HG03520 (cell line): ENCODE measurements around the gene HTR2C.
"Not testable (repeated sequence)": the region's sequence is repeated elsewhere in the genome, so short reads cannot be mapped to it uniquely, and the experiment has no call there.

Experiments used
- ATAC-seq: cut with Tn5 transposase; IDR thresholded peaks from one replicate; pipeline ENCODE4 v1.9.1; 2021; ENCODE audit warnings: mild to moderate bottlenecking, moderate library complexity; ENCODE audit not compliant: unreplicated experiment

The HTR2C gene

DNA sequence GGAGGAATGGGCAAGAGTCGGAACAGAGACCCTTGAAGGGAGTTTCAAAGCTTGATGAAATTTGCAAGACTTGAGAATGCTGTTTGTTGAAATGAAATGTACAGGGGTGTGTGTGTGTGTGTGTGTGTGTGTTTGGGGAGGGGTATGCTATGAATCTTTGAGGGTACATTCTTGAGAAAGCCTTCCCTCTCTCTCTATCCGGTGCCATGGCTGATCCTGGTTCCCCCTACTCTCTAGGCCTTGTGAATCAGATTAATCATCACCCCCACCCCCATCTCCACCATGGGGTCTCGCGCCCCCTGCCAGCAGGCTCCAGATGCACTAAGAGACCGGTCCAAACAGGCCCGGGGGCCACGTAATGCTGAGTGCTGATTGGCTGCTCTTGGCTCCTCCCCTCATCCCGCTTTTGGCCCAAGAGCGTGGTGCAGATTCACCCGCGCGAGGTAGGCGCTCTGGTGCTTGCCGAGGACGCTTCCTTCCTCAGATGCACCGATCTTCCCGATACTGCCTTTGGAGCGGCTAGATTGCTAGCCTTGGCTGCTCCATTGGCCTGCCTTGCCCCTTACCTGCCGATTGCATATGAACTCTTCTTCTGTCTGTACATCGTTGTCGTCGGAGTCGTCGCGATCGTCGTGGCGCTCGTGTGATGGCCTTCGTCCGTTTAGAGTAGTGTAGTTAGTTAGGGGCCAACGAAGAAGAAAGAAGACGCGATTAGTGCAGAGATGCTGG, at the start of gene HTR2C:
HTR2C (plus strand) TSS at position 441 of the 729 bp plus-strand sequence. CDS start 142,851 bp downstream, outside the sequence.
- ATAC-seq, result no peak

DNA sequence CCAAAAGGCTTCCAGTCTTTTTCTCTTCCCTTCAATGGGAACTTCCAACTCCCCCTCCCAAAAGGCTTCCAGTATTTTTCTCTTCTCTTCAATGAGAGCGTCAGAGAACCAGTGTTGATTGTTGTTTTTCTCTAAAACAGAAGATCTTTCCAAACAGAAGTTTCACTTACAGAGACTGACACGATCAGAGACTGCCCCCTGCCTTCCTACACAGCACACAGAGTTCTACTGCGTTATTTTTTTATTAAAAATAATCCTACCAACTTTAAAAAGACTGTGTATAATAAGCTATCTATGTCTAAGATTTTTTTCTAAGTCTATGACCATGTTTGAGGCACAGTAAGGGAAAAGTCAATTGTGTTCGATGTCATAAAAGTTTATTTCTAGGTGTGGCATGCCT, 3.5 kb upstream of the HTR2C start:
- ATAC-seq, result no peak

DNA sequence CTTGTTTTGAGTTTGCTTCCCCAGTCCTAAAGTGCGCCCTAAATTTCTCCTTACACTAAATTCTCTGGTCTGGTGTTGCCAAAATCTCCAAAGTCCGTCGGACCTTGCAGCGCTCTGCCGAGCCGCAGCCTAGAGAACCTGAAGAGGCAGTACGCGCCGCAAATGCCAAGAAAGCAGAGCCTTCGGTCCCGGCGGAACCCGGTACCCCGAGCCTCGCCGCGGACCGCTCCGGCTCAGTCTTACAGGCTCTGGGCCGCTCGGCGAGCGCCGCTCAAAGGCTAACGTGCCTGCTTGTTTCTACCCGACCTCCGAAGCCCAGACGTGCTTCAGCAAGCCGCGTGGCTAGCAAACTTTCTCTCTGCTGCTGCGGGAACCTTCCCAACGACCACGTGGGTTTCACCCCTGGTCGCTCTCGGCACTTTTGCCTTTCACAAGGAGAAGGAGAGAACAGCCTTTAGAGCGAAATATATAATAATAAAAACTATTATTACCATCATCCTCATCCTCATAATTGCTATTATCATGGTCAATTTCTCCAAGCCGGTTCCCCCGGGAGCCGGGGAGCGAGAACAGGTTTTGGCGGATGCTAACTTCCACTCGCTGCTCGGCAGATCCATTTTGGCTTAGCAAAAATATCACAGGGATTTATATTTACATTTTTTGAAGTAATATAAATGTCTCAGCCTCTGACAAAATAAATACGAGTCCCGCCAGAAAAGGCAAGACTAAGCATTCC, 2.2 kb upstream of the HTR2C start:
- ATAC-seq, result no peak

DNA sequence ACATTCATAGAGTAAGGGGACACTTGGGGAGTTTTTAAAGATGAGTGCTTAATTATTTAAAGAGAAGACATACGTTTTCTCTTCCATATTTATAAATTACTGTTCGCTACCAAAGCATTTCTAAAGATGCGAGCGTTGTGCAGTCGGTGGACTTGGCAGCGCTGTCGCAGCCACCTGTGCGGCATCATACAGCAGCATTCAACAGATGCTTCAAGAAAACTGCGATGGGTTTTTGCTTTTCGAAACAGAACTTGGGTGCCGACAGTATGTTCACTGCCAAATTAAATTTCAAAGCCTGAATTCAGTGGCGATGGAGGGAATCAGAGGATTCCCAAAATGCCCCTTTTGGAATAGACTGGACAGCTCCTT, 1.6 kb upstream of the HTR2C start:
- no peak for ATAC-seq

DNA sequence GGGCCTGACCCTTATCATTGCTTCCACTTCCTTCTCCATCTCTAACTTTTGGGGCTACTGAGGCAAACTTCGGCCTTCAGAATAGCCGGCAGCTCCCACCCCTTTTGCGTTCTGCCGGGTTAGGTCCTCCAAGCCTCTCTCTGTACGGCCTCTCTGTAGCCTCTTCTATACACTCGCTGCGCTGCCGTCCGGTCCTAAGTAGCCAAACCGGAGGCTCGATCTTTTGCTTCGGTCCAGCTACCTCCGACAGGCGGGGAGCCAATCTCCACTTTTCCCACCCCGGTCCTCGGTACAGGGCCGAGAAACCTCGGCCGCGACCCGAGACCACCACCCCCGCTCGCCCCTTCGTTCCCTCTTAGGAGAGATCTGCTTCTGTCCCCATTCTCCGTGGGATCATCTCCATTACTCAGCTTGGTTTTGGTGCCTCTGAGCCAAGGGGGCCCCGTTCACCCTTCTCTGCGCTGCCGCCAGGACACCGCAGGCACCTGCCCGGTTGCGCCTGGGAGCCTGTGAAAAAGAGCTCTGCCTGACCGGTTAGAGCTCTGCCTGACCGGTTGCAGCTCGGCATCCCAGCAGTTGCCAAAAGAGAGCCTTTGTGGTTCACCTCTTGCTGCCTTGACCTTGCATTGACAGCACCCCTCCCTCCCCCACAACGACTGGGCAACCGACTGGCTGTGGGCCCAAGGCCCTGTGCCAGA, 1.0 kb upstream of the HTR2C start:
- no peak for ATAC-seq

DNA sequence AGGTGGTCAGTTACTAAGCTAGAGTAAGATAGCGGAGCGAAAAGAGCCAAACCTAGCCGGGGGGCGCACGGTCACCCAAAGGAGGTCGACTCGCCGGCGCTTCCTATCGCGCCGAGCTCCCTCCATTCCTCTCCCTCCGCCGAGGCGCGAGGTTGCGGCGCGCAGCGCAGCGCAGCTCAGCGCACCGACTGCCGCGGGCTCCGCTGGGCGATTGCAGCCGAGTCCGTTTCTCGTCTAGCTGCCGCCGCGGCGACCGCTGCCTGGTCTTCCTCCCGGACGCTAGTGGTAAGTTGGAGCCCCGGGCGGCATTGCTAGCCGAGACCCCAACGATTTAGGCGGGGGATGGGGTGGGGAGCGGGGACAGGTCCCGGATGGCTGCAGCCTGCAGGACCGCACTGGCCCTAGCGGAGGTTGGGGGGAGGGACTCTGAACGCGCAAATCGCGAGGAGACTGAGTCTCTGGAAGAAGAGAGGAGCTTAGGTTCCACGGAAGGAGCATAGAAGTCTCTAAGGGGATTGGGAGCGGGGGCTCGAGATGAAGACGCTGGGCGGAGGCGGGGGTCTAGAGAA, 573 bp downstream of the HTR2C start:
- ATAC-seq, result no peak

DNA sequence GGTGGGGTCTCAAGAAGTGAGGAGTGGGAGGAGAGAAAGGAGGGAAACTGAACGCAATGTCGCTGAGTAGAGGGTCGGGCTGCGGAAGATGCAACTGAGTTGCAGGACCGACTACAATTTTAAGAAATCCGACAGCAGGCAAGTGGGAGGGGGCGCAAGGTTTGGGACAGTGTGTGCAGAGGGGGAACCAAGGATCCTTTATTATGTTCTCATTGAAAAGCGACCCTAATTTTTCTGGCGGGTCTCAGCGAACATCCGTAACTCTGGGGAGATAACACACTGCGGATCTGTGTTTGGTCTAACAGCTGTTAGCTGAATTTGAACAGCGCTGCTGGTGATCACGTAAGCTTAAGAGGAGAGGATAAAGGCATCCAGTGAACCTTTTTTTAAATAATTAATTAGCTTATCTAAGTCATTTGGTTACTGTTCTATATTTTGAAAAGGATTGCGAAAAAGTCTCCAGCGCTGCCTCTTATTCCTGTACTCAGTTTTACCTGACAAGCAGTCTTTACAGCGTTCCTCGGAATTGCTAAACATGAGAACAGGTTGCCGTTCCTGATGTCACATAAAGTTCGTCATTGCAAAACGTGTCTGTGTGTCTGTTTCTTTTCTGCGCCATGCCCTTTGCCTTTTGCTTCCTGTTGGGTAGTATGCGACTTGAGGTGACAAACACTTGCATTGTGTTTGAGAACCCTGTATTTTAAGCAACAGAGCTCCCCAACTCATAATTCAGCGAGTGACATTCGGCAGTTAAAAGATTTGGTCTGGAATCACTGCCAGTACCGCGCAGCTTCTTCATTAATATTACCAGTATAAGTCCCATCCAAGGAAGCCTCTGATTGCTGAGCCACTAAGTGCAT, 1.3 kb downstream of the HTR2C start:
- ATAC-seq, result no peak

DNA sequence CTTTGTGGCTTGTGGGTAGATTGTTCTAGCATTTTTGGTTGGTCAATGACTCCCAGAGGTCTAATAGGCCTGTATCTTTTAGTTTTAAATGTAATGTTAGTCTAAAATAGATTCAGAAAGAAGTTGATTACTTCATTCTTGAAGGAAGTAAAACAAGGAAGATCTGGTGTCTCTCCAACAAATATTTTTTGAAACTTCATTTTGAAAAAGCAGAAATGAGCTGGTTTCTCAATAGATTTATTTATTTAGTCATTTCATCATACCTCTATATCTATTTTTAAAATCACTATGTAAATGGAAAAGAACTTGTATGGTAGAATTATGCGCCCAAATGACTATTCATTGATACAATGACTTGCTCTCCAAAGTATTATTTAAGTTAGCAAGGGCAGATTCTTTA, 7.2 kb downstream of the HTR2C start:
- ATAC-seq, result no peak

DNA sequence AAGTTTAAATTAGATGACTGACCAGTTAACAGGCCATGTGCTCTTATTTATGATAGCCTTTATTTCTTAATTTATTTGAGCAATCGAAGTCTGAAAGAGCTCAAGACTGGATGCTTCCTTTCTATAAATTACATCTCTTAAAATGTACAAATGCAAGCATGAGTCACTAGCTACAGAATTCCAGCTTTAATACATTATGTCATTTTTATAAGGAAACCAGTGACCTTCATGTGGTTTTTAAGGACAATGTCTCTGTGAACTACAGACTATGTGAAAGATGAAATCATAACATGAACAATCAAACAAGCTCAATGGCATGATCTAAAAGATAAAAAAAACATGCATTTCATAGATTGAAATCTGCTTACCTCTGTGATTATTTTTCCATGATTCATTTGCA, 15.4 kb downstream of the HTR2C start:
- no peak for ATAC-seq

DNA sequence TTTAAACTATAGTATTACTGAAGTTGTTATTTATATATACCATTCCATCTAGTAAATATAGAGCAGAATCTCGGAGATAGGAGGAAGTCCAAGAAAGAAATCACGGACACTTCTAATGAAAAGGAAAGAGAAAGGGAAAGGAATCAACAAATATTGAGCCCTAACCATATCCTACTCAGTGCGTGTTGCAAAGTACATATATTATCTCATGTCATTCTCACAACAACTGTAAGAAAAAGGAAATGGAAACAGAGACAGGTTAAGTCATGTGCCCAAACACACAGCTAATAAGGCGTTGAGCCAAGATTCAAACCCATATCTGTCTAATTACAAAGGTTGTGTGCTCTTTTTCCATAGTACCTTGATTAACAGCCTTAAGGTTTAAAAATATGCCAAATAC, 16.0 kb downstream of the HTR2C start:
- ATAC-seq, result no peak

DNA sequence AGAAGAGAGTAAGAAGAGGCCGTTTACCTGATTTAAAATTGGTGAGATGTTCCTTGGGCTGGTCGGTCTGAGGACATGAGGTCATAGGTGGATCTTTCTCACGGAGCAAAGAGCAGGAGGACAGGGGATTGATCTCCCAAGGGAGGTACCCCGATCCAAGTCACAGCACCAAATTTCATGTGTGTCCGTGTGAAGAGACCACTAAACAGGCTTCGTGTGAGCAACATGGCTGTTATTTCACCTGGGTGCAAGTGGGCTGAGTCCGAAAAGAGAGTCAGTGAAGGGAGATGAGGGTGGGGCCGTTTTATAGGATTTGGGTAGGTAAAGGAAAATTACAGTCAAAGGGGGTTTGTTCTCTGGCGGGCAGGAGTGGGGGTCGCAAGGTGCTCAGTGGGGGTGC, 22.7 kb downstream of the HTR2C start:
- not testable (repeated sequence) for ATAC-seq

DNA sequence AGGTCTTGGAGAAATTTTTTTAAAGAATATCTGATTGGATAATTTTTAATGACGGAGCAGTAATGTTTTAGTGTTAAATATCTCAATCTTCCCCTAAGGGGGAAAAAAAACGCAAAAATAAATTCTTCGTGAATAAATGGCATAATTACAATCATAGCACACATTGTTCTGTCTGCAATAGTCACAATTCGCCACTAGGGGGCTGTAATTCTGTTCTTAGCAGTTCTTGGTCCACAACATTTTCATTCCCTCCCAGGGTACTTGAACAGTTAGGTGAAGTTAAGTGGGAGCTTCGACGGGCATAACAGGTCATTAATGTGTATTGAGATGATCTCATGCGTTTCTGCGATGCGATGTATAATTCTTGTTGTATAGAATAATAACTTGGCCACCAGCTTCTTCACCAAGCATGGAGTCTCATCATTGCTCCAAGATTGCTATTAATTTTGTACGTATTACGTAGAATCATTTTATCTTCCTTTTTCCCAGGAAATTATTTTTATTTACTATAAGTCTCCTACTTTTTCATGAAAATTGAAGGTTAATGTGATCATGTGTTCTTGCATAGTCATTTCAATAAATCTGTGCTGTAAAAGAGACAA, 27.2 kb downstream of the HTR2C start:
- ATAC-seq, result peak; percentile 78

DNA sequence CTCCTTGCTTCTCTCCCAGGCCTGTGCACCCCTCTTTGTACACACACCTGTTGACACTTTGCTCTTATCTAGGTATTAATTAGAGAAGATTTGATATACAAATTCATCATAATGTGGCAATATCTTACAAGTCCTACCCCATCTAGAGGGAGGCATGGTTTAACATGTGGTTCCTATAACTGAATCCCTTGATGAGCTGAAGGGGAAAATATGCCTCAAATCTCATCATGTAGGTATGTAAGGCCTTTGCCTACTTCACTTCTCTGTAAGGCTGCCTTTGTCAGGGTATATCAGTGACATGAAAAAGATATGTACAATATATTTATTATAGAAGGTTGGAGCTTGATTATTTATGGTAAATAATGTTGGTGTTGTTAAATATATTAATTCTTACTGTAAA, 31.9 kb downstream of the HTR2C start:
- no peak for ATAC-seq

DNA sequence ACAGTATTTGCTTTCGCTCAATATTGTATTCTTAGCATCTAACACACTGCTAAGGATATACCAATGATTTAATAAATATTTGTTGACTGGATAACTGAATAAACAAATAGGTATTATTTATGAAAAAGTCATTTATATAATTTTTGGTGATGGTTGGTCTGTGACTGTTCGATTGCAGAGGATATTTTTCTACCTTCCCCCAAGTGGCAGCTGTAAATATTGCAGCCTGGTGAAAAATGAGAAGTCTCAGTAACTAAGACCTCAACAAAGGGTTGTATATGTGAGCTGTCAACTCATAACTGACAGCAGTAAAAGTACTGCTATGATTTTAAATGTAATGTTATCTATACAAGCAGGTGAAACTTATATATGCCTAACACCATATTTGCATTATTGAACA, 36.0 kb downstream of the HTR2C start:
- peak; percentile 88 for ATAC-seq

DNA sequence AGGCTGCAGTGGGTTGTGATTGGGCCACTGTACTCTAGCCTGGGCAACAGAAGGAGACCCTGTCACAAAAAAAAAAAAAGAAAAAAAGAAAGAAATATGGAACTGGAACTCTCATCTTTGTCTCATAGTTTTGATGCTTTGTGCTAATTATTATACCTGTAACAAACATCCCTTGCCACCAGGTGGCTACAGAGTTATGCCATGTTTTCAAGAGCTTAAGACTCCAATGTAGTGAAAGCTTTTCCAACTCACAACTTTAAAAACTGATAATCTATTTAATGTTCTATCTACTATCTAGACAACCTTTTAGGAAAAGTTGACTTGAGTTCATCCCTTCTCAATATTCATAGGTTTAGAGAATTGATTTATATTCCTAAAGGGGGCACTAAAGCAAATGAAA, 42.4 kb downstream of the HTR2C start:
- no peak for ATAC-seq

DNA sequence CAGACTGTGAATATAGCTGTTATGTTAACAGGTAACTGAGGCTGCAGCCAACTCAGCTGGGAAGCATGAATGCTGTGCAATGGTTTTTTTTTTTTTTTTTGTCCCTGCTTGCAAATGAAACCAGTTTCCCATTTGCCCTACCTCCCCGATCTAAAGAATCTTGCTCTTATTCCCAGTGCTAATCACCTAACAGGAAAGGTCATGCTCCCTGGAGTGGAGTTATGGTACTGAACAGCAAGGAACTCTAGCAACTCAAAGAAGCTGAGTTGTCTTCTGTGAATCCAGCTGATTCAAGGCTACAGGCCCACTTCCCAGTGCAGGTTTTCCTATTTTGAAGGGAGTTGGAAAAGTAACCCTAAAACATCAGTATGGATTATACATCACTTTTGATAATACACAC, 52.1 kb downstream of the HTR2C start:
- no peak for ATAC-seq

DNA sequence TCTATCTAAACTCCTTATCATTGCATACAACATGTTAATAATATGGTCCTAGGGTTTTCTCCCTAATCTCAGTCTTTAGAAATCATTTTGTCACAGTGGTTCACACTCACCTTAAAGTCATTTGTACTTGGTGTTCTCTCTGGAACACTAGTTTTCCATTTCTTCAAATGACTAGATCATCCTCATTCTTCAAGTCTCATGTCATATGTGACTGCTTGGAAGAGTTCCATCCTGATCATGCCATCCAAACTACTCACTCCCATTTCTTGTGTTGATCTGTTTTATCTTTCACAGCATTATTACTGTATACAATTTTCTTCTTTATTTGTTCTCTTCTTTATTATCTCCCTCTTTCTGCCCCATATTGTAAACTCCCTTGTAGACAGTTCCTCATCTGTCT, 66.5 kb downstream of the HTR2C start:
- no peak for ATAC-seq

DNA sequence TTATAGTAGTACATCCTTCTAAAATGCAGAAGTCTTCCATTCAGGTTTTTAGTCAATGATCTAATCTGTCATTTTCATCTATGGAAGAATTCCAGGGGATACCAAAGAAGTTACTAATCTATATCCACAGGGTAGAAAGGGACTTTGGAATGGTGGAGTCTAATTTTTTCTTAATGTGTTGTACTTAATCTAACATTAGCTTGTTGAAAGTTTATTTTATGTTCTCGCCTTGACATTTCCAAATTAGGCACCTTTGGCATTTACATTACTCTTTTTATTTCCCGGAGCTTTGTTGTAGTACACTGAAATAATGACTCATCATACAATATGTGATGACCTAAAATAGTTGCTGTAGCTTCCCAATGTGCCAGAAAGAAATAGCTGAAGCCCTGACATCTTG, 91.5 kb downstream of the HTR2C start:
- ATAC-seq, result no peak

DNA sequence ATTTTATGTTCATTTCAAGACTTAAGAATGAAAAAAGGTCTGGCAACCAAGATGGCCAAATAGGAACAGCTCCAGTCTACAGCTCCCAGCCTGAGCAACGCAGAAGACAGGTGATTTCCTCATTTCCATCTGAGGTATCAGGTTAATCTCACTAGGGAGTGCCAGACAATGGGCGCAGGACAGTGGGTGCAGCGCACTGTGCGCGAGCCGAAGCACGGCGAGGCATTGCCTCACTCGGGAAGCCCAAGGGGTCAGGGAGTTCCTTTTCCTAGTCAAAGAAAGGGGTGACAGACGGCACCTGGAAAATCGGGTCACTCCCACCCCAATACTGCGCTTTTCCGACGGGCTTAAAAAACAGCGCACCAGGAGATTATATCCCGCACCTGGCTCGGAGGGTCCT, 116.6 kb downstream of the HTR2C start:
- ATAC-seq, result not testable (repeated sequence)

DNA sequence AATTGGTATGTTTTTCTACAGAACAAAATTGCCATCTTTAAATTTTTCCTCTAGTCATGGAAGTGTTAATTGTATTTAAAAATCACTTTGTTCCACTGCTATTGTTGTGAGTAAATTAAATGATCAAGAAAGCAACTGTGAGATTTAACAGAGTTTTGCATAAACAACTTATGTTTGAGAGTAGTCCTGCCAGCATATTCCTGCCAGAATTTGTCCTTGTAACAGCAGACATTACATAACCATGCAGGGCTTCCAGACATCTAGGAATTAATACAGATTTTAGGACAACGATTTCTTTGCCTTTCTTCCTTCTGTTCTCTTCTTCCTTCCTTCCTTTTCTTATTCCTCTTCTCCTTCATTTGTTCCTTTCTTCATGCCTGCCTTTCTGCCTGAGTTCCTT, 125.5 kb downstream of the HTR2C start:
- ATAC-seq, result no peak
